Astrocyte (in vitro differentiated cells and primary cell): ENCODE data around the gene LCT.

Source experiments
- EZH2 ChIP-seq: IDR thresholded peaks from 2 replicates; pipeline ENCODE4 v1.6.1; 2012; ENCODE audit warnings: mild to moderate bottlenecking, low read length, inconsistent platforms; ENCODE audit not compliant: insufficient read depth
- TF ChIP-seq, protein P1 (sequence below): IDR thresholded peaks from 2 replicates; pipeline ENCODE4 v1.5.1; 2011; ENCODE audit warnings: low read depth, mild to moderate bottlenecking, inconsistent platforms, low read length, moderate library complexity; ENCODE audit not compliant: insufficient read depth

DNA sequence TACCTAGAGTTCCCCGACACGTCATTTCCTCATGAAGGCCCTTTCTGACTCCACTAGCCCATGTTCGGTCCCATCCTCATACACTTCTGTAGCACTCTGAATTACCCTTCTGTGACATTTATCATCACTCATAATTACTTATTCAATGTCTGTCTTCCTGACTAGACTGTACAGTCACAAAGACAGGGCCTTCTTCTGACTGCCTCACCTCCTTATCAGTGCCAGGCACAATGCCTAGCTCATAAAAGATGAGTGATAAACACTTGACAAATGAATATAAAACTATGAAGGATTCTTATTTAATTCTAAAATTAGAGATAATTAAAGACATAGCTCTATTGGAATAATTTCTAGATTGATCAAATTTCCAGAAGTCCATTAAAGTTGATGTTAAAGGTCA lies 96.8 kb downstream of the LCT start:
- TF ChIP-seq, protein P1, sequence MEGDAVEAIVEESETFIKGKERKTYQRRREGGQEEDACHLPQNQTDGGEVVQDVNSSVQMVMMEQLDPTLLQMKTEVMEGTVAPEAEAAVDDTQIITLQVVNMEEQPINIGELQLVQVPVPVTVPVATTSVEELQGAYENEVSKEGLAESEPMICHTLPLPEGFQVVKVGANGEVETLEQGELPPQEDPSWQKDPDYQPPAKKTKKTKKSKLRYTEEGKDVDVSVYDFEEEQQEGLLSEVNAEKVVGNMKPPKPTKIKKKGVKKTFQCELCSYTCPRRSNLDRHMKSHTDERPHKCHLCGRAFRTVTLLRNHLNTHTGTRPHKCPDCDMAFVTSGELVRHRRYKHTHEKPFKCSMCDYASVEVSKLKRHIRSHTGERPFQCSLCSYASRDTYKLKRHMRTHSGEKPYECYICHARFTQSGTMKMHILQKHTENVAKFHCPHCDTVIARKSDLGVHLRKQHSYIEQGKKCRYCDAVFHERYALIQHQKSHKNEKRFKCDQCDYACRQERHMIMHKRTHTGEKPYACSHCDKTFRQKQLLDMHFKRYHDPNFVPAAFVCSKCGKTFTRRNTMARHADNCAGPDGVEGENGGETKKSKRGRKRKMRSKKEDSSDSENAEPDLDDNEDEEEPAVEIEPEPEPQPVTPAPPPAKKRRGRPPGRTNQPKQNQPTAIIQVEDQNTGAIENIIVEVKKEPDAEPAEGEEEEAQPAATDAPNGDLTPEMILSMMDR: no peak
- TF ChIP-seq EZH2: no peak
